ENCODE measurements around the gene CACFD1. TPM values are rescaled to one million over a fixed set of nuclear protein-coding genes. Genes with fewer than 3 reads are reported as not detected.

The CACFD1 gene
- total RNA-seq, 1 donor from 2014 or later, result 13.1 TPM

GRCh38 chr9:133443248-133443647 lies 16.5 kb upstream of the CACFD1 start:
- H3K4me1 ChIP-seq (ENCODE audit: insufficient read depth, low read length), result no peaks in the 10 kb centered on the region
- H3K4me3 Mint-ChIP-seq (ENCODE audit: unreplicated experiment), result no peak overlapping the region
- no peaks in the 10 kb centered on the region for H3K79me2 ChIP-seq (ENCODE audit: insufficient read depth, low read length)
- H3K9ac ChIP-seq (ENCODE audit: low read length), result no peak overlapping the region
- no peak overlapping the region for H2AFZ ChIP-seq (ENCODE audit: low read depth, low read length)
- H3K9me3 ChIP-seq (ENCODE audit: insufficient read depth, low read depth, low read length), result no peaks in the 10 kb centered on the region
- H3K4me2 ChIP-seq (ENCODE audit: low read length), result no peak overlapping the region
- no peak overlapping the region for H3K27ac Mint-ChIP-seq (ENCODE audit: unreplicated experiment)
- H3K27me3 ChIP-seq (ENCODE audit: insufficient read depth, low read length), result peaks cover 10% of the 10 kb centered on the region
- no peak overlapping the region for H3K27ac ChIP-seq (ENCODE audit: low read depth, low read length)
- H3K9me3 Mint-ChIP-seq (ENCODE audit: unreplicated experiment), result no peaks in the 10 kb centered on the region
- H3K4me3 ChIP-seq (ENCODE audit: insufficient read depth, low read depth, low read length), result no peak overlapping the region
- no peak for TF ChIP-seq CTCF (IDR thresholded peaks at IDR 0.05; ENCODE audit: insufficient read depth, low read depth, low read length)
- no peak for TF ChIP-seq EZH2 (IDR thresholded peaks at IDR 0.05; ENCODE audit: insufficient read depth, low read length)
- DNase-seq (ENCODE audit: low read depth) (no peak), FAIRE-seq (no peak)
- H3K36me3 Mint-ChIP-seq (ENCODE audit: low read depth, unreplicated experiment), result peaks cover 4% of the 10 kb centered on the region
- peaks cover 45% of the 10 kb centered on the region for H3K27me3 Mint-ChIP-seq (ENCODE audit: low read depth, unreplicated experiment)
- H3K4me1 Mint-ChIP-seq (ENCODE audit: low read depth, unreplicated experiment), result no peaks in the 10 kb centered on the region
- no peaks in the 10 kb centered on the region for H4K20me1 ChIP-seq (ENCODE audit: insufficient read depth, low read length)
- H3K36me3 ChIP-seq (ENCODE audit: insufficient read depth, low read length), result no peaks in the 10 kb centered on the region

GRCh38 chr9:133443982-133444381 lies 15.8 kb upstream of the CACFD1 start:
- no peak overlapping the region for H3K4me3 Mint-ChIP-seq (ENCODE audit: unreplicated experiment)
- no peaks in the 10 kb centered on the region for H3K4me1 ChIP-seq (ENCODE audit: insufficient read depth, low read length)
- H3K9ac ChIP-seq (ENCODE audit: low read length), result no peak overlapping the region
- peak; percentile 15 for DNase-seq (ENCODE audit: low read depth)
- no peak for TF ChIP-seq EZH2 (IDR thresholded peaks at IDR 0.05; ENCODE audit: insufficient read depth, low read length)
- no peak for TF ChIP-seq CTCF (IDR thresholded peaks at IDR 0.05; ENCODE audit: insufficient read depth, low read depth, low read length)
- peaks cover 12% of the 10 kb centered on the region for H3K27me3 ChIP-seq (ENCODE audit: insufficient read depth, low read length)
- peaks cover 4% of the 10 kb centered on the region for H3K36me3 Mint-ChIP-seq (ENCODE audit: low read depth, unreplicated experiment)
- H3K9me3 Mint-ChIP-seq (ENCODE audit: unreplicated experiment), result no peaks in the 10 kb centered on the region
- H3K4me3 ChIP-seq (ENCODE audit: insufficient read depth, low read depth, low read length), result no peak overlapping the region
- FAIRE-seq, result no peak
- no peaks in the 10 kb centered on the region for H3K9me3 ChIP-seq (ENCODE audit: insufficient read depth, low read depth, low read length)
- H2AFZ ChIP-seq (ENCODE audit: low read depth, low read length), result no peak overlapping the region
- H3K4me1 Mint-ChIP-seq (ENCODE audit: low read depth, unreplicated experiment), result no peaks in the 10 kb centered on the region
- H3K4me2 ChIP-seq (ENCODE audit: low read length), result no peak overlapping the region
- peaks cover 46% of the 10 kb centered on the region for H3K27me3 Mint-ChIP-seq (ENCODE audit: low read depth, unreplicated experiment)
- no peaks in the 10 kb centered on the region for H3K36me3 ChIP-seq (ENCODE audit: insufficient read depth, low read length)
- H3K27ac Mint-ChIP-seq (ENCODE audit: unreplicated experiment), result no peak overlapping the region
- H3K79me2 ChIP-seq (ENCODE audit: insufficient read depth, low read length), result no peaks in the 10 kb centered on the region
- no peak overlapping the region for H3K27ac ChIP-seq (ENCODE audit: low read depth, low read length)
- H4K20me1 ChIP-seq (ENCODE audit: insufficient read depth, low read length), result no peaks in the 10 kb centered on the region

- Histone ChIP-seq H3K4me2 (ENCODE audit: low read length) (no peak overlapping the region), H3K27me3 (ENCODE audit: insufficient read depth, low read length) (peaks cover 12% of the 10 kb centered on the region), H3K4me3 (ENCODE audit: insufficient read depth, low read depth, low read length) (no peak overlapping the region), H4K20me1 (ENCODE audit: insufficient read depth, low read length) (no peaks in the 10 kb centered on the region), H3K27ac (ENCODE audit: low read depth, low read length) (no peak overlapping the region), H3K79me2 (ENCODE audit: insufficient read depth, low read length) (no peaks in the 10 kb centered on the region), H2AFZ (ENCODE audit: low read depth, low read length) (no peak overlapping the region), H3K4me1 (ENCODE audit: insufficient read depth, low read length) (no peaks in the 10 kb centered on the region), H3K36me3 (ENCODE audit: insufficient read depth, low read length) (no peaks in the 10 kb centered on the region), H3K9me3 (ENCODE audit: insufficient read depth, low read depth, low read length) (no peaks in the 10 kb centered on the region), H3K9ac (ENCODE audit: low read length) (no peak overlapping the region)
- H3K9me3 Mint-ChIP-seq (ENCODE audit: unreplicated experiment), result no peaks in the 10 kb centered on the region
- FAIRE-seq (no peak), DNase-seq (ENCODE audit: low read depth) (no peak)
- no peak overlapping the region for H3K4me3 Mint-ChIP-seq (ENCODE audit: unreplicated experiment)
- no peaks in the 10 kb centered on the region for H3K4me1 Mint-ChIP-seq (ENCODE audit: low read depth, unreplicated experiment)
- no peak for TF ChIP-seq CTCF (IDR thresholded peaks at IDR 0.05; ENCODE audit: insufficient read depth, low read depth, low read length)
- TF ChIP-seq EZH2 (IDR thresholded peaks at IDR 0.05; ENCODE audit: insufficient read depth, low read length), result no peak
- peaks cover 37% of the 10 kb centered on the region for H3K27me3 Mint-ChIP-seq (ENCODE audit: low read depth, unreplicated experiment)
- no peak overlapping the region for H3K27ac Mint-ChIP-seq (ENCODE audit: unreplicated experiment)
- H3K36me3 Mint-ChIP-seq (ENCODE audit: low read depth, unreplicated experiment), result peaks cover 4% of the 10 kb centered on the region
These were observed 14.3 kb upstream of the CACFD1 start for GRCh38 chr9:133445293-133445969.
